Measurements from ENCODE around the gene KDSR. TPM values are rescaled to one million over a fixed set of nuclear protein-coding genes. Genes with fewer than 3 reads are reported as not detected.

KDSR gene
- total and polyA plus RNA-seq, 4 donors, result 11.3 to 37.2 (median 31.4) TPM

DNA sequence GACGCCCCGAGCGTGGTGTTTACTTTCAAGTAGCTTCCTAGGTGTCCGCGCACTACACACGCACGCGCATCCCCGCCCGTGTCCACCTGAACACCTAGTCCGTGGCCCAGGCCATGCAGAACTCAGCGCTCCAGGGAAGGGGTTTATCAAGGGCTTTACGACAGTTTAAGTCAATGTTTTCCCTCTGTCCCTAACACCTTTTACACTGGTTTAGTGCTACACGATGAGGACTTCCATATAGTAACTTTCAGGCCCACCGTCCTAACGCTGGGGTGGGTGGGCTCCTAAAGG is 46.1 kb downstream of the KDSR start:
- peak overlapping the region; percentile 47 to 91 (median 56) for H3K4me3 ChIP-seq (ENCODE audit: low read depth in 1 of 3, low read length in 3 of 3)
- H3K36me3 ChIP-seq (ENCODE audit: control insufficient read depth in 4 of 4, insufficient read depth in 3 of 4, low read depth in 1 of 4, low read length in 3 of 4), result no peaks in the 10 kb centered on the region
- peak overlapping the region in 1 of 2 donors; percentile 43 for H3K9ac ChIP-seq (ENCODE audit: low read depth in 1 of 2, low read length in 2 of 2)
- WGBS, result 24% methylated on average over 16 of the region's 16 CpGs
- DNase-seq (ENCODE audit: low spot score), result no peak
- H3K9me3 ChIP-seq (ENCODE audit: control insufficient read depth in 4 of 4, low read length in 3 of 4), result no peaks in the 10 kb centered on the region
- H3K27me3 ChIP-seq (ENCODE audit: control insufficient read depth in 4 of 4, insufficient read depth in 4 of 4, low read length in 3 of 4), result no peaks in the 10 kb centered on the region
- H3K27ac ChIP-seq (ENCODE audit: low read depth in 1 of 2, low read length in 2 of 2), result peak overlapping the region; percentile 52 to 69
- peaks cover 3 to 20% (median 10%) of the 10 kb centered on the region in 4 donors for H3K4me1 ChIP-seq (ENCODE audit: control insufficient read depth in 4 of 4, insufficient read depth in 4 of 4, low read length in 3 of 4)
- no peak for TF ChIP-seq RXRA (IDR thresholded peaks at IDR 0.05)
- TF ChIP-seq, protein P1, sequence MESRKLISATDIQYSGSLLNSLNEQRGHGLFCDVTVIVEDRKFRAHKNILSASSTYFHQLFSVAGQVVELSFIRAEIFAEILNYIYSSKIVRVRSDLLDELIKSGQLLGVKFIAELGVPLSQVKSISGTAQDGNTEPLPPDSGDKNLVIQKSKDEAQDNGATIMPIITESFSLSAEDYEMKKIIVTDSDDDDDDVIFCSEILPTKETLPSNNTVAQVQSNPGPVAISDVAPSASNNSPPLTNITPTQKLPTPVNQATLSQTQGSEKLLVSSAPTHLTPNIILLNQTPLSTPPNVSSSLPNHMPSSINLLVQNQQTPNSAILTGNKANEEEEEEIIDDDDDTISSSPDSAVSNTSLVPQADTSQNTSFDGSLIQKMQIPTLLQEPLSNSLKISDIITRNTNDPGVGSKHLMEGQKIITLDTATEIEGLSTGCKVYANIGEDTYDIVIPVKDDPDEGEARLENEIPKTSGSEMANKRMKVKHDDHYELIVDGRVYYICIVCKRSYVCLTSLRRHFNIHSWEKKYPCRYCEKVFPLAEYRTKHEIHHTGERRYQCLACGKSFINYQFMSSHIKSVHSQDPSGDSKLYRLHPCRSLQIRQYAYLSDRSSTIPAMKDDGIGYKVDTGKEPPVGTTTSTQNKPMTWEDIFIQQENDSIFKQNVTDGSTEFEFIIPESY (IDR thresholded peaks at IDR 0.05), result no peak
- TF ChIP-seq FOXA1 (IDR thresholded peaks at IDR 0.05), result no peak
- no peak for TF ChIP-seq NR2F2 (IDR thresholded peaks at IDR 0.05)
- no peak for TF ChIP-seq HNF4G (IDR thresholded peaks at IDR 0.05)
- TF ChIP-seq, protein P2, sequence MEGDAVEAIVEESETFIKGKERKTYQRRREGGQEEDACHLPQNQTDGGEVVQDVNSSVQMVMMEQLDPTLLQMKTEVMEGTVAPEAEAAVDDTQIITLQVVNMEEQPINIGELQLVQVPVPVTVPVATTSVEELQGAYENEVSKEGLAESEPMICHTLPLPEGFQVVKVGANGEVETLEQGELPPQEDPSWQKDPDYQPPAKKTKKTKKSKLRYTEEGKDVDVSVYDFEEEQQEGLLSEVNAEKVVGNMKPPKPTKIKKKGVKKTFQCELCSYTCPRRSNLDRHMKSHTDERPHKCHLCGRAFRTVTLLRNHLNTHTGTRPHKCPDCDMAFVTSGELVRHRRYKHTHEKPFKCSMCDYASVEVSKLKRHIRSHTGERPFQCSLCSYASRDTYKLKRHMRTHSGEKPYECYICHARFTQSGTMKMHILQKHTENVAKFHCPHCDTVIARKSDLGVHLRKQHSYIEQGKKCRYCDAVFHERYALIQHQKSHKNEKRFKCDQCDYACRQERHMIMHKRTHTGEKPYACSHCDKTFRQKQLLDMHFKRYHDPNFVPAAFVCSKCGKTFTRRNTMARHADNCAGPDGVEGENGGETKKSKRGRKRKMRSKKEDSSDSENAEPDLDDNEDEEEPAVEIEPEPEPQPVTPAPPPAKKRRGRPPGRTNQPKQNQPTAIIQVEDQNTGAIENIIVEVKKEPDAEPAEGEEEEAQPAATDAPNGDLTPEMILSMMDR (IDR thresholded peaks at IDR 0.05; ENCODE audit: low read depth, low read length, missing input control), result no peak
- TF ChIP-seq JUND (IDR thresholded peaks at IDR 0.05), result no peak
- TF ChIP-seq EGR1 (IDR thresholded peaks at IDR 0.05; ENCODE audit: low read depth in 2 of 2), result no peak
- TF ChIP-seq GABPA (IDR thresholded peaks at IDR 0.05 in 1 of 2, conservative IDR thresholded peaks at IDR 0.05 in 1 of 2), result no peak
- no peak for TF ChIP-seq HNF4A (conservative IDR thresholded peaks at IDR 0.05)
- TF ChIP-seq, protein P3, sequence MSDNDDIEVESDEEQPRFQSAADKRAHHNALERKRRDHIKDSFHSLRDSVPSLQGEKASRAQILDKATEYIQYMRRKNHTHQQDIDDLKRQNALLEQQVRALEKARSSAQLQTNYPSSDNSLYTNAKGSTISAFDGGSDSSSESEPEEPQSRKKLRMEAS (IDR thresholded peaks at IDR 0.05), result no peak
- TF ChIP-seq, protein P4, sequence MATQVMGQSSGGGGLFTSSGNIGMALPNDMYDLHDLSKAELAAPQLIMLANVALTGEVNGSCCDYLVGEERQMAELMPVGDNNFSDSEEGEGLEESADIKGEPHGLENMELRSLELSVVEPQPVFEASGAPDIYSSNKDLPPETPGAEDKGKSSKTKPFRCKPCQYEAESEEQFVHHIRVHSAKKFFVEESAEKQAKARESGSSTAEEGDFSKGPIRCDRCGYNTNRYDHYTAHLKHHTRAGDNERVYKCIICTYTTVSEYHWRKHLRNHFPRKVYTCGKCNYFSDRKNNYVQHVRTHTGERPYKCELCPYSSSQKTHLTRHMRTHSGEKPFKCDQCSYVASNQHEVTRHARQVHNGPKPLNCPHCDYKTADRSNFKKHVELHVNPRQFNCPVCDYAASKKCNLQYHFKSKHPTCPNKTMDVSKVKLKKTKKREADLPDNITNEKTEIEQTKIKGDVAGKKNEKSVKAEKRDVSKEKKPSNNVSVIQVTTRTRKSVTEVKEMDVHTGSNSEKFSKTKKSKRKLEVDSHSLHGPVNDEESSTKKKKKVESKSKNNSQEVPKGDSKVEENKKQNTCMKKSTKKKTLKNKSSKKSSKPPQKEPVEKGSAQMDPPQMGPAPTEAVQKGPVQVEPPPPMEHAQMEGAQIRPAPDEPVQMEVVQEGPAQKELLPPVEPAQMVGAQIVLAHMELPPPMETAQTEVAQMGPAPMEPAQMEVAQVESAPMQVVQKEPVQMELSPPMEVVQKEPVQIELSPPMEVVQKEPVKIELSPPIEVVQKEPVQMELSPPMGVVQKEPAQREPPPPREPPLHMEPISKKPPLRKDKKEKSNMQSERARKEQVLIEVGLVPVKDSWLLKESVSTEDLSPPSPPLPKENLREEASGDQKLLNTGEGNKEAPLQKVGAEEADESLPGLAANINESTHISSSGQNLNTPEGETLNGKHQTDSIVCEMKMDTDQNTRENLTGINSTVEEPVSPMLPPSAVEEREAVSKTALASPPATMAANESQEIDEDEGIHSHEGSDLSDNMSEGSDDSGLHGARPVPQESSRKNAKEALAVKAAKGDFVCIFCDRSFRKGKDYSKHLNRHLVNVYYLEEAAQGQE (IDR thresholded peaks at IDR 0.05), result no peak
- no peak for TF ChIP-seq TAF1 (conservative IDR thresholded peaks at IDR 0.05)
- TF ChIP-seq, protein P5, sequence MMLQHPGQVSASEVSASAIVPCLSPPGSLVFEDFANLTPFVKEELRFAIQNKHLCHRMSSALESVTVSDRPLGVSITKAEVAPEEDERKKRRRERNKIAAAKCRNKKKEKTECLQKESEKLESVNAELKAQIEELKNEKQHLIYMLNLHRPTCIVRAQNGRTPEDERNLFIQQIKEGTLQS (IDR thresholded peaks at IDR 0.05), result no peak
- no peak for TF ChIP-seq YY1 (IDR thresholded peaks at IDR 0.05)

All from liver (tissue), 9 donors.